GM23248 (cell line): Measurements from ENCODE around the gene PGPEP1. TPM values are rescaled to one million over a fixed set of nuclear protein-coding genes. Genes with fewer than 3 reads are reported as not detected.

Source experiments
- DNase-seq: peaks from one replicate; pipeline ENCODE4 v3.0.0-alpha.2; 2015
- H2AFZ ChIP-seq: fragments of 200-600 bp; sonication (generic); 2 replicates; pipeline ENCODE4 v1.6.1; 2016; ENCODE audit warnings: antibody characterized with exemption
- H3F3A ChIP-seq: fragments of 200-600 bp; sonication (generic); 2 replicates; pipeline ENCODE4 v1.6.1; 2016; ENCODE audit warnings: mild to moderate bottlenecking, antibody characterized with exemption, mixed run types; ENCODE audit not compliant: insufficient read depth
- H3K27ac ChIP-seq: fragments of 200-600 bp; sonication (generic); 2 replicates; pipeline ENCODE4 v1.5.1; 2016; ENCODE audit warnings: mild to moderate bottlenecking
- H3K27me3 ChIP-seq: fragments of 200-600 bp; sonication (generic); replicated peaks from 2 replicates; pipeline ENCODE4 v1.6.1; 2016; ENCODE audit warnings: mild to moderate bottlenecking; ENCODE audit not compliant: insufficient read depth
- H3K36me3 ChIP-seq: fragments of 200-600 bp; sonication (generic); 2 replicates; pipeline ENCODE4 v1.6.1; 2016; ENCODE audit warnings: low read depth, mild to moderate bottlenecking
- H3K4me1 ChIP-seq: fragments of 200-600 bp; sonication (generic); 2 replicates; pipeline ENCODE4 v1.6.1; 2016; ENCODE audit warnings: mild to moderate bottlenecking; ENCODE audit not compliant: insufficient read depth
- H3K4me2 ChIP-seq: fragments of 200-600 bp; sonication (generic); one replicate; pipeline ENCODE4 v1.6.1; 2016; ENCODE audit warnings: mild to moderate bottlenecking; ENCODE audit not compliant: unreplicated experiment
- H3K4me3 ChIP-seq: fragments of 200-600 bp; sonication (generic); 2 replicates; pipeline ENCODE4 v1.5.1; 2016; ENCODE audit warnings: mild to moderate bottlenecking
- H3K79me2 ChIP-seq: fragments of 200-600 bp; sonication (generic); 2 replicates; pipeline ENCODE4 v1.6.1; 2016; ENCODE audit warnings: mild to moderate bottlenecking; ENCODE audit not compliant: insufficient read depth
- H3K9ac ChIP-seq: fragments of 200-600 bp; sonication (generic); 2 replicates; pipeline ENCODE4 v1.6.1; 2016; ENCODE audit warnings: mild to moderate bottlenecking
- H3K9me2 ChIP-seq: fragments of 200-600 bp; sonication (generic); 2 replicates; pipeline ENCODE4 v1.6.1; 2016; ENCODE audit warnings: mixed run types, mild to moderate bottlenecking, moderate library complexity; ENCODE audit not compliant: insufficient read depth
- H3K9me3 ChIP-seq: fragments of 200-600 bp; sonication (generic); one replicate; pipeline ENCODE4 v1.6.1; 2017; ENCODE audit warnings: low read depth
- H4K20me1 ChIP-seq: fragments of 200-600 bp; sonication (generic); 2 replicates; pipeline ENCODE4 v1.6.0; 2016; ENCODE audit not compliant: insufficient read depth
- EZH2 ChIP-seq: fragments of 200-600 bp; sonication (generic); IDR thresholded peaks from 2 replicates; pipeline ENCODE4 v1.6.1; 2018; ENCODE audit warnings: antibody characterized with exemption, mild to moderate bottlenecking; ENCODE audit not compliant: insufficient read depth, poor library complexity, severe bottlenecking
- EZH2phosphoT487 ChIP-seq: fragments of 200-600 bp; sonication (generic); IDR thresholded peaks from 2 replicates; pipeline ENCODE4 v1.6.1; 2018; ENCODE audit warnings: antibody characterized with exemption, moderate library complexity, mild to moderate bottlenecking, low read depth; ENCODE audit not compliant: insufficient read depth
- WGBS, 2 experiments: methylation state at CpG; one replicate each; pipeline ENCODE4 v1.1.6; 2015 to 2017; ENCODE audit warnings: low lambda C conversion rate in 2 of 2, low coverage in 1 of 2; ENCODE audit errors: missing lambda C conversion rate in 2 of 2; 5-methylcytosine and 5-hydroxymethylcytosine counted together
- in situ Hi-C: fragments of 300-500 bp; cut with MboI; formaldehyde crosslinking; loops from 2 replicates; pipeline ENCODE4 v1.15.0; 2020
- polyA plus RNA-seq: library from polyadenylated mRNA; unstranded; fragments of >200 nt; fragmentation: Nextera tagmentation; extraction: Ambion mirVana; gene quantifications from 2 replicates; pipeline ENCODE4 v1.2.1, GENCODE V29; 2016
- total RNA-seq: library from RNA; depleted of rRNA; stranded (reverse); fragments of >200 nt; shearing (Covaris generic); gene quantifications from 2 replicates; pipeline ENCODE4 v1.2.3, GENCODE V29; 2014

The PGPEP1 gene
- total and polyA plus RNA-seq, 2 experiments from 2014 or later, result 12.0 to 14.5 TPM

DNA sequence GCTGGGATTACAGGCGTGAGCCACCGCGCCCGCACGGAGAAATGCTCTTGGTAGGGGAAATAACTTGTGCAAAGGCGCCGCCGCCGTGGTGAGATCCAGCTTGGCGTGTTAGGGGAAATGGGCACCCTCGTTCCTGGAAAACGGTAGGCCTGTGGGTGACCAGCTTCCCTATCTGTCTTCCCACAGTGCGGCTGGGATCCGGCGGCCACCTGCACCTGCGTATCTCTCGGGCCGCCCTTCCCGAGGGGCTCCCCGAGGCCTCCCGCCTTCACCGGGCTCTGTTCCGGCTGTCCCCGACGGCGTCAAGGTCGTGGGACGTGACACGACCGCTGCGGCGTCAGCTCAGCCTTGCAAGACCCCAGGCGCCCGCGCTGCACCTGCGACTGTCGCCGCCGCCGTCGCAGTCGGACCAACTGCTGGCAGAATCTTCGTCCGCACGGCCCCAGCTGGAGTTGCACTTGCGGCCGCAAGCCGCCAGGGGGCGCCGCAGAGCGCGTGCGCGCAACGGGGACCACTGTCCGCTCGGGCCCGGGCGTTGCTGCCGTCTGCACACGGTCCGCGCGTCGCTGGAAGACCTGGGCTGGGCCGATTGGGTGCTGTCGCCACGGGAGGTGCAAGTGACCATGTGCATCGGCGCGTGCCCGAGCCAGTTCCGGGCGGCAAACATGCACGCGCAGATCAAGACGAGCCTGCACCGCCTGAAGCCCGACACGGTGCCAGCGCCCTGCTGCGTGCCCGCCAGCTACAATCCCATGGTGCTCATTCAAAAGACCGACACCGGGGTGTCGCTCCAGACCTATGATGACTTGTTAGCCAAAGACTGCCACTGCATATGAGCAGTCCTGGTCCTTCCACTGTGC, 47.9 kb downstream of the PGPEP1 start:
- no peaks in the 10 kb centered on the region for H3K27me3 ChIP-seq
- peak; percentile 84 for DNase-seq
- 16% methylated on average over 84 to 86 of the region's 86 CpGs for WGBS, 2 experiments
- no peaks in the 10 kb centered on the region for H3K79me2 ChIP-seq
- no peak overlapping the region for H3K27ac ChIP-seq
- H3K9me2 ChIP-seq, result no peaks in the 10 kb centered on the region
- no peak overlapping the region; the same call in 1 of the 2 replicates for H3K9ac ChIP-seq
- in situ Hi-C loops, result no loop called here
- no peak overlapping the region for H2AFZ ChIP-seq
- no peaks in the 10 kb centered on the region for H3K9me3 ChIP-seq
- TF ChIP-seq EZH2, result no peak
- TF ChIP-seq EZH2phosphoT487, result no peak
- no peaks in the 10 kb centered on the region for H4K20me1 ChIP-seq
- no peaks in the 10 kb centered on the region for H3K36me3 ChIP-seq
- H3K4me2 ChIP-seq, result peak overlapping the region; percentile 89
- H3K4me1 ChIP-seq, result no peaks in the 10 kb centered on the region; the same call in 1 of the 2 replicates
- H3F3A ChIP-seq, result no peaks in the 10 kb centered on the region
- H3K4me3 ChIP-seq, result peak overlapping the region; percentile 75

- 78 to 79% methylated on average over 13 of the region's 13 CpGs for WGBS, 2 experiments
- H3K27me3 ChIP-seq, result no peaks in the 10 kb centered on the region
- no peak for TF ChIP-seq EZH2phosphoT487
- TF ChIP-seq EZH2, result no peak
- no peaks in the 10 kb centered on the region; the same call in 1 of the 2 replicates for H3K4me1 ChIP-seq
- no peaks in the 10 kb centered on the region for H3K9me3 ChIP-seq
- no peaks in the 10 kb centered on the region for H3F3A ChIP-seq
- H3K79me2 ChIP-seq, result no peaks in the 10 kb centered on the region
- peak overlapping the region; percentile 89 for H3K4me2 ChIP-seq
- no peaks in the 10 kb centered on the region for H3K36me3 ChIP-seq
- H4K20me1 ChIP-seq, result no peaks in the 10 kb centered on the region
- peak overlapping the region; percentile 75; the same call in 1 of the 2 replicates for H3K4me3 ChIP-seq
- H2AFZ ChIP-seq, result no peak overlapping the region
- H3K27ac ChIP-seq, result no peak overlapping the region
- in situ Hi-C loops, result no loop called here
- no peak overlapping the region for H3K9ac ChIP-seq
- no peaks in the 10 kb centered on the region for H3K9me2 ChIP-seq
- DNase-seq, result no peak
These were observed 48.7 kb downstream of the PGPEP1 start for GRCh38 chr19:18388960-18389725.

- Histone ChIP-seq H2AFZ (no peak overlapping the region), H3K9me3 (no peaks in the 10 kb centered on the region), H3K9me2 (no peaks in the 10 kb centered on the region), H3K27me3 (no peaks in the 10 kb centered on the region), H3K4me2 (no peak overlapping the region), H3K36me3 (no peaks in the 10 kb centered on the region), H3K4me3 (no peak overlapping the region), H3K27ac (no peak overlapping the region), H3K9ac (no peak overlapping the region), H3K4me1 (no peaks in the 10 kb centered on the region; the same call in 1 of the 2 replicates), H4K20me1 (no peaks in the 10 kb centered on the region), H3K79me2 (no peaks in the 10 kb centered on the region), H3F3A (no peaks in the 10 kb centered on the region)
- in situ Hi-C loops, result no loop called here
- no peak for TF ChIP-seq EZH2
- TF ChIP-seq EZH2phosphoT487, result no peak
- no peak for DNase-seq
These were observed 49.3 kb downstream of the PGPEP1 start for GRCh38 chr19:18389726-18390064.

GRCh38 chr19:18390065-18390907, 49.9 kb downstream of the PGPEP1 start:
- H2AFZ ChIP-seq, result no peak overlapping the region
- H3K9me3 ChIP-seq, result no peaks in the 10 kb centered on the region
- DNase-seq, result no peak
- no peaks in the 10 kb centered on the region for H3F3A ChIP-seq
- H4K20me1 ChIP-seq, result no peaks in the 10 kb centered on the region
- H3K9me2 ChIP-seq, result no peaks in the 10 kb centered on the region
- no peak overlapping the region for H3K27ac ChIP-seq
- no peaks in the 10 kb centered on the region for H3K27me3 ChIP-seq
- 83 to 84% methylated on average over 6 of the region's 6 CpGs for WGBS, 2 experiments
- no peak overlapping the region for H3K9ac ChIP-seq
- H3K79me2 ChIP-seq, result no peaks in the 10 kb centered on the region
- no peak overlapping the region for H3K4me3 ChIP-seq
- no peak for TF ChIP-seq EZH2phosphoT487
- TF ChIP-seq EZH2, result no peak
- no peak overlapping the region for H3K4me2 ChIP-seq
- no peaks in the 10 kb centered on the region; the same call in 1 of the 2 replicates for H3K4me1 ChIP-seq
- H3K36me3 ChIP-seq, result no peaks in the 10 kb centered on the region
- in situ Hi-C loops, result no loop called here
